ENCODE results near the gene BLOC1S5. TPM values are rescaled to one million over a fixed set of nuclear protein-coding genes. Genes with fewer than 3 reads are reported as not detected.

Gene BLOC1S5
- total and polyA plus RNA-seq, 2 of the 13 experiments (the other 11 are each of a cell fraction or from before 2014, with no cell fraction given): 10.5 to 41.5 TPM

GRCh38 chr6:8064638-8065518 is 689 bp upstream of the BLOC1S5 start (continued):
- TF ChIP-seq AKNA (CRISPR knock-in tag; IDR thresholded peaks at IDR 0.05; ENCODE audit: borderline replicate concordance) (no peak), MLX (CRISPR knock-in tag; IDR thresholded peaks at IDR 0.05) (no peak), HNF1A (IDR thresholded peaks at IDR 0.05; ENCODE audit: low read depth) (no peak), HNF1A (CRISPR knock-in tag; IDR thresholded peaks at IDR 0.05; ENCODE audit: borderline replicate concordance) (no peak), ZNF557 (CRISPR knock-in tag; IDR thresholded peaks at IDR 0.05) (no peak), TFAP4 (IDR thresholded peaks at IDR 0.05; ENCODE audit: borderline replicate concordance, low read depth) (no peak), ZNF678 (CRISPR knock-in tag; IDR thresholded peaks at IDR 0.05) (0 out of 2 replicates have a peak, but pooled peaks have one; percentile 43), PATZ1 (CRISPR knock-in tag; IDR thresholded peaks at IDR 0.05) (no peak), HNF4G (IDR thresholded peaks at IDR 0.05; ENCODE audit: borderline replicate concordance, low read depth, low read length) (peak; percentile 54), HNF4G (CRISPR knock-in tag; IDR thresholded peaks at IDR 0.05; ENCODE audit: borderline replicate concordance, low read depth) (no peak), POLR2AphosphoS2 (IDR thresholded peaks at IDR 0.05; ENCODE audit: low read depth, low read length) (no peak), ZNF569 (CRISPR knock-in tag; IDR thresholded peaks at IDR 0.05; ENCODE audit: borderline replicate concordance) (no peak), ZNF510 (CRISPR knock-in tag; IDR thresholded peaks at IDR 0.05; ENCODE audit: low read depth) (peak; percentile 62), ATF5 (CRISPR knock-in tag; IDR thresholded peaks at IDR 0.05; ENCODE audit: low read depth) (peak; percentile 46; the same call in 1 of the 2 replicates)
